IMR-90 (cell line): ENCODE measurements around the gene CCSER1. TPM values are rescaled to one million over a fixed set of nuclear protein-coding genes. Genes with fewer than 3 reads are reported as not detected.

Experiments used
- ATAC-seq: fragments of 200-7000 bp; cut with Tn5 transposase; 2 replicates; pipeline ENCODE4 v1.9.1; 2020; ENCODE audit warnings: low read depth, mild to moderate bottlenecking, moderate library complexity
- BruUV-seq: library from RNA; stranded (reverse); fragments of 400-500 nt; replicated peaks from 2 replicates; lab custom pipeline; 2021; lab: Mats Ljungman, UMichigan
- CTCF ChIA-PET: fragments of 300-600 bp; formaldehyde crosslinking; extraction: SDS; loops from one replicate; lab custom pipeline; 2021; ENCODE audit warnings: antibody characterized with exemption; lab: Yijun Ruan, JAX
- POLR2A ChIA-PET: fragments of 300-600 bp; sonication (Branson Sonifier 250); formaldehyde crosslinking; loops from one replicate; lab custom pipeline; 2022; ENCODE audit warnings: antibody characterized with exemption; ENCODE audit not compliant: unreplicated experiment; lab: Charles Lee
- DNase-seq: peaks from one replicate; pipeline ENCODE4 v3.0.0; 2013
- H2AFZ ChIP-seq: replicated peaks from 2 replicates; pipeline ENCODE3; 2013; ENCODE audit warnings: low read length, mild to moderate bottlenecking; ENCODE audit not compliant: poor library complexity
- H2AK5ac ChIP-seq: 2 replicates; pipeline ENCODE4 v1.6.1; 2013; ENCODE audit warnings: low read depth, low read length, inconsistent platforms
- H2AK9ac ChIP-seq: replicated peaks from 2 replicates; pipeline ENCODE3; 2013; ENCODE audit warnings: mild to moderate bottlenecking, low read depth, low read length, moderate library complexity; ENCODE audit not compliant: poor library complexity
- H2BK120ac ChIP-seq: 2 replicates; pipeline ENCODE4 v1.6.1; 2013; ENCODE audit warnings: low read depth, low read length, inconsistent platforms
- H2BK15ac ChIP-seq: 3 replicates; pipeline ENCODE4 v1.6.1; 2013; ENCODE audit warnings: low read depth, low read length, inconsistent platforms
- H2BK20ac ChIP-seq: 2 replicates; pipeline ENCODE4 v1.6.1; 2013; ENCODE audit warnings: low read depth, mild to moderate bottlenecking, inconsistent platforms, low read length, moderate library complexity
- H2BK5ac ChIP-seq: 2 replicates; pipeline ENCODE4 v1.6.1; 2013; ENCODE audit warnings: mild to moderate bottlenecking, low read depth, low read length, inconsistent platforms; ENCODE audit not compliant: poor library complexity, severe bottlenecking
- H3K14ac ChIP-seq: replicated peaks from 2 replicates; pipeline ENCODE4 v1.6.1; 2013; ENCODE audit warnings: low read depth, low read length, inconsistent platforms
- H3K18ac ChIP-seq: 2 replicates; pipeline ENCODE4 v1.6.1; 2013; ENCODE audit warnings: low read depth, low read length, control low read depth
- H3K23ac ChIP-seq: 2 replicates; pipeline ENCODE4 v1.6.1; 2013; ENCODE audit warnings: low read depth, low read length, inconsistent platforms
- H3K27ac ChIP-seq: 2 replicates; pipeline ENCODE4 v1.5.1; 2013; ENCODE audit warnings: mild to moderate bottlenecking, control low read depth, low read length; ENCODE audit not compliant: insufficient read depth
- H3K27me3 ChIP-seq: 2 replicates; pipeline ENCODE4 v1.6.1; 2013; ENCODE audit warnings: low read length; ENCODE audit not compliant: control insufficient read depth, insufficient read depth
- H3K36me3 ChIP-seq: 2 replicates; pipeline ENCODE4 v1.6.1; 2013; ENCODE audit warnings: low read length, mixed read lengths; ENCODE audit not compliant: control insufficient read depth, insufficient read depth
- H3K4ac ChIP-seq: 2 replicates; pipeline ENCODE4 v1.6.1; 2013; ENCODE audit warnings: low read depth, low read length, inconsistent platforms
- H3K4me1 ChIP-seq: 2 replicates; pipeline ENCODE4 v1.6.1; 2013; ENCODE audit warnings: low read length, mixed read lengths; ENCODE audit not compliant: control insufficient read depth, insufficient read depth
- H3K4me2 ChIP-seq: 2 replicates; pipeline ENCODE4 v1.6.1; 2013; ENCODE audit warnings: low read depth, mild to moderate bottlenecking, control low read depth, low read length, moderate library complexity
- H3K4me3 ChIP-seq: 2 replicates; pipeline ENCODE4 v1.5.1; 2013; ENCODE audit warnings: low read depth, mild to moderate bottlenecking, control low read depth, low read length, moderate library complexity; ENCODE audit not compliant: insufficient read depth
- H3K56ac ChIP-seq: 2 replicates; pipeline ENCODE4 v1.6.1; 2013; ENCODE audit warnings: low read length, inconsistent platforms; ENCODE audit not compliant: insufficient read depth; ENCODE audit errors: extremely low read depth
- H3K79me1 ChIP-seq, 2 experiments: 2 replicates each; pipeline ENCODE4 v1.6.1; 2013; ENCODE audit warnings: low read length in 2 of 2, inconsistent platforms in 1 of 2, low read depth in 1 of 2
- H3K9ac ChIP-seq: 2 replicates; pipeline ENCODE4 v1.6.1; 2013; ENCODE audit warnings: low read depth, low read length, control low read depth
- H3K9me1 ChIP-seq: 2 replicates; pipeline ENCODE4 v1.6.1; 2013; ENCODE audit warnings: low read length, inconsistent platforms; ENCODE audit not compliant: insufficient read depth
- H3K9me3 ChIP-seq: 2 replicates; pipeline ENCODE4 v1.6.1; 2013; ENCODE audit warnings: low read length; ENCODE audit not compliant: control insufficient read depth, insufficient read depth
- H4K20me1 ChIP-seq: 2 replicates; pipeline ENCODE4 v1.6.1; 2013; ENCODE audit warnings: low read length, inconsistent platforms; ENCODE audit not compliant: insufficient read depth
- H4K5ac ChIP-seq: 2 replicates; pipeline ENCODE4 v1.6.1; 2013; ENCODE audit warnings: mild to moderate bottlenecking, low read depth, low read length, control low read depth
- H4K8ac ChIP-seq, 2 experiments: 2 replicates each; pipeline ENCODE4 v1.6.1; 2013; ENCODE audit warnings: low read depth in 2 of 2, low read length in 2 of 2, control low read depth in 1 of 2, inconsistent platforms in 1 of 2
- H4K91ac ChIP-seq: 2 replicates; pipeline ENCODE4 v1.6.1; 2013; ENCODE audit warnings: low read depth, low read length, inconsistent platforms; ENCODE audit not compliant: insufficient read depth
- CEBPB ChIP-seq: IDR thresholded peaks from 2 replicates; pipeline ENCODE4 v1.6.1; 2012; ENCODE audit warnings: low read depth, low read length, improper control_type of control experiment
- POLR2A ChIP-seq: IDR thresholded peaks from 2 replicates; pipeline ENCODE4 v1.6.1; 2012; ENCODE audit warnings: mild to moderate bottlenecking, low read depth, low read length
- RCOR1 ChIP-seq: IDR thresholded peaks from 2 replicates; pipeline ENCODE4 v1.6.1; 2012; ENCODE audit warnings: mild to moderate bottlenecking, low read length, improper control_type of control experiment; ENCODE audit not compliant: insufficient replicate concordance
- RFX5 ChIP-seq: IDR thresholded peaks from 2 replicates; pipeline ENCODE4 v1.8.0; 2012; ENCODE audit warnings: low read depth, mild to moderate bottlenecking, low read length, moderate library complexity
- SMC3 ChIP-seq: fragments of 150-350 bp; IDR thresholded peaks from 2 replicates; pipeline ENCODE4 v1.6.1; 2016; ENCODE audit warnings: low read depth, mild to moderate bottlenecking, antibody characterized with exemption, low read length, moderate library complexity
- WGBS, 2 experiments: methylation state at CpG; one replicate each; pipeline versions ENCODE4 v1.1.5 to v1.1.7; 2013; ENCODE audit warnings: missing lambda C conversion rate in 2 of 2; ENCODE audit not compliant: insufficient read length in 1 of 2; ENCODE audit errors: extremely low coverage in 2 of 2; 5-methylcytosine and 5-hydroxymethylcytosine counted together
- dilution Hi-C: fragments of 300-500 bp; cut with HindIII; formaldehyde crosslinking; loops from one replicate; pipeline ENCODE4 v1.14.3; 2018; ENCODE audit warnings: low sequenced_read_pairs; ENCODE audit not compliant: unreplicated experiment
- in situ Hi-C: fragments of 300-500 bp; cut with MboI; formaldehyde crosslinking; loops from 3 replicates; pipeline ENCODE4 v1.14.3; 2019; ENCODE audit warnings: low sequenced_read_pairs, inconsistent platforms, mixed read lengths
- intact Hi-C: fragments of 100-400 bp; cut with micrococcal nuclease; formaldehyde crosslinking; loops from 2 replicates; pipeline ENCODE4 v1.10.0; 2022
- polyA plus RNA-seq, 3 experiments: library from polyadenylated mRNA; depleted of rRNA; stranded (reverse); fragments of >200 nt; gene quantifications; 2 replicates each; pipeline ENCODE4 v1.2.3, GENCODE V29; 2012; ENCODE audit warnings: low replicate concordance in 1 of 3
- total RNA-seq: library from RNA; depleted of rRNA; stranded (reverse); fragments of >200 nt; gene quantifications from 2 replicates; pipeline ENCODE4 v1.2.3, GENCODE V29; 2012
- TF ChIP-seq, protein P1 (sequence below): fragments of 150-350 bp; IDR thresholded peaks from 2 replicates; pipeline ENCODE4 v1.6.1; 2016; ENCODE audit warnings: low read depth, mild to moderate bottlenecking, low read length, moderate library complexity, borderline replicate concordance

The CCSER1 gene
- total and polyA plus RNA-seq, 2 of the 4 experiments (the other 2 are of a cell fraction), result not detected

DNA sequence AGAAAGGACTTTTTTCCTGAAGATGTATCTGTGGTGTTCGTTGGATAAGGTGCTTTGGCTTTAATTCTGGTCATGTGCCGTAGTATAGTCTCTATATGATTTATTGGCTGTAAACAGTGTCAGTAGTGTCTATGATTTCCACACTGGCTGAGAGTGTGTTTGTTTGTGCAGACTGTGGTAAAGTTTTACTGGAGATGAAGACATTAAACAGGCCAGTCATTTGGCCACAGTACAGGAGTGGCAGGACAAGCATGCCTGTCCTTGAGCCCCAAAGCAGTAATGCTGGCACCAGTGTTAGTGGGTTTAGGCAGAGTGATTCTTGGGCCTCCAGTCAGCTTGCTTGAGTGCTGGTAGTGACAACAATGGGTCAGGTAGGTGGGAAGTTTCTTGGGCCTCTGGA, 1152.7 kb downstream of the CCSER1 start:
- Histone ChIP-seq H2BK5ac (no peak overlapping the region), H3K27ac (no peak overlapping the region), H3K9ac (no peak overlapping the region), H4K8ac (no peak overlapping the region), H3K9me3 (peaks cover 8% of the 10 kb centered on the region; the same call in 1 of the 2 replicates), H2AK9ac (no peak overlapping the region), H3K4me1 (no peaks in the 10 kb centered on the region), H3K4me2 (no peak overlapping the region), H2BK20ac (no peak overlapping the region), H2AK5ac (no peak overlapping the region), H2AFZ (no peak overlapping the region), H3K18ac (no peak overlapping the region), H3K36me3 (no peaks in the 10 kb centered on the region), H3K23ac (no peak overlapping the region), H3K4ac (no peak overlapping the region), H2BK120ac (no peak overlapping the region), H3K4me3 (no peak overlapping the region), H2BK15ac (no peak overlapping the region), H4K20me1 (no peaks in the 10 kb centered on the region), H3K9me1 (no peaks in the 10 kb centered on the region), H3K79me1 (no peaks in the 10 kb centered on the region), H4K91ac (no peak overlapping the region), H3K27me3 (no peaks in the 10 kb centered on the region), H3K56ac (no peak overlapping the region), H3K14ac (no peak overlapping the region), H4K5ac (no peak overlapping the region)
- TF ChIP-seq RFX5 (no peak), CEBPB (no peak), SMC3 (no peak), RCOR1 (no peak), POLR2A (no peak)
- TF ChIP-seq, protein P1, sequence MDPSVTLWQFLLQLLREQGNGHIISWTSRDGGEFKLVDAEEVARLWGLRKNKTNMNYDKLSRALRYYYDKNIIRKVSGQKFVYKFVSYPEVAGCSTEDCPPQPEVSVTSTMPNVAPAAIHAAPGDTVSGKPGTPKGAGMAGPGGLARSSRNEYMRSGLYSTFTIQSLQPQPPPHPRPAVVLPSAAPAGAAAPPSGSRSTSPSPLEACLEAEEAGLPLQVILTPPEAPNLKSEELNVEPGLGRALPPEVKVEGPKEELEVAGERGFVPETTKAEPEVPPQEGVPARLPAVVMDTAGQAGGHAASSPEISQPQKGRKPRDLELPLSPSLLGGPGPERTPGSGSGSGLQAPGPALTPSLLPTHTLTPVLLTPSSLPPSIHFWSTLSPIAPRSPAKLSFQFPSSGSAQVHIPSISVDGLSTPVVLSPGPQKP, result no peak
- dilution Hi-C loops, result no loop called here
- CTCF ChIA-PET, result no interaction called here
- BruUV-seq, result no TSS peak
- ATAC-seq (no peak), DNase-seq (no peak)
- in situ Hi-C loops, result no loop called here
- POLR2A ChIA-PET, result no interaction called here
- 60% methylated on average over 1 of the region's 2 CpGs; no CpG with 5 or more reads in 1 of the 2 experiments for WGBS, 2 experiments
- intact Hi-C loops, result no loop called here
